Mesendoderm (in vitro differentiated cells): Measurements from ENCODE around the gene AFAP1L1.

Experiments
- DNase-seq: peaks from one replicate; pipeline ENCODE4 v3.0.0; 2013
- H2AK5ac ChIP-seq: 2 replicates; pipeline ENCODE4 v1.6.1; 2013; ENCODE audit warnings: low read length, inconsistent platforms
- H2BK120ac ChIP-seq: 2 replicates; pipeline ENCODE4 v1.6.1; 2013; ENCODE audit warnings: low read depth, mild to moderate bottlenecking, low read length, moderate library complexity, mixed read lengths
- H2BK15ac ChIP-seq: replicated peaks from 2 replicates; pipeline ENCODE4 v1.6.1; 2013; ENCODE audit warnings: low read depth, mild to moderate bottlenecking, moderate library complexity
- H2BK5ac ChIP-seq: 2 replicates; pipeline ENCODE4 v1.6.1; 2013; ENCODE audit warnings: low read length, inconsistent platforms
- H3K18ac ChIP-seq: 2 replicates; pipeline ENCODE4 v1.6.1; 2013; ENCODE audit warnings: mild to moderate bottlenecking, low read length, mixed read lengths
- H3K23ac ChIP-seq: one replicate; pipeline ENCODE4 v1.6.1; 2013; ENCODE audit warnings: low read length
- H3K27ac ChIP-seq: 2 replicates; pipeline ENCODE4 v1.5.1; 2013; ENCODE audit warnings: low read depth, mild to moderate bottlenecking, inconsistent platforms, low read length, moderate library complexity
- H3K27me3 ChIP-seq: 2 replicates; pipeline ENCODE4 v1.6.1; 2013; ENCODE audit warnings: low read length, control low read depth, mild to moderate bottlenecking, inconsistent platforms; ENCODE audit not compliant: insufficient read depth, poor library complexity
- H3K36me3 ChIP-seq: 2 replicates; pipeline ENCODE4 v1.6.1; 2013; ENCODE audit warnings: low read length, inconsistent platforms; ENCODE audit not compliant: control insufficient read depth, insufficient read depth
- H3K4ac ChIP-seq: one replicate; pipeline ENCODE4 v1.6.1; 2013; ENCODE audit warnings: low read depth, mild to moderate bottlenecking, low read length, moderate library complexity
- H3K4me1 ChIP-seq: 2 replicates; pipeline ENCODE4 v1.6.1; 2013; ENCODE audit warnings: low read depth, low read length, inconsistent platforms; ENCODE audit not compliant: control insufficient read depth
- H3K4me2 ChIP-seq: 2 replicates; pipeline ENCODE4 v1.6.1; 2013; ENCODE audit warnings: low read length
- H3K4me3 ChIP-seq: 2 replicates; pipeline ENCODE4 v1.5.1; 2013; ENCODE audit warnings: mild to moderate bottlenecking, low read length
- H3K56ac ChIP-seq: one replicate; pipeline ENCODE4 v1.6.1; 2013; ENCODE audit warnings: low read length
- H3K79me1 ChIP-seq: 2 replicates; pipeline ENCODE4 v1.6.1; 2013; ENCODE audit warnings: low read length, inconsistent platforms
- H3K79me2 ChIP-seq: 2 replicates; pipeline ENCODE4 v1.6.1; 2013; ENCODE audit warnings: mild to moderate bottlenecking, low read length; ENCODE audit not compliant: control insufficient read depth, insufficient read depth
- H3K9ac ChIP-seq: 2 replicates; pipeline ENCODE4 v1.6.1; 2013; ENCODE audit warnings: low read length, inconsistent platforms
- H4K5ac ChIP-seq: one replicate; pipeline ENCODE4 v1.6.1; 2013; ENCODE audit warnings: low read length
- H4K8ac ChIP-seq: one replicate; pipeline ENCODE4 v1.6.1; 2013; ENCODE audit warnings: low read depth, mild to moderate bottlenecking, control low read depth, low read length, moderate library complexity
- WGBS: extraction: QIAGEN DNeasy Blood & Tissue Kit; methylation state at CpG from one replicate; pipeline ENCODE4 v1.1.7; 2013; ENCODE audit warnings: low lambda C conversion rate, missing lambda C conversion rate; ENCODE audit not compliant: insufficient coverage; ENCODE audit errors: extremely low coverage; 5-methylcytosine and 5-hydroxymethylcytosine counted together

The AFAP1L1 gene

GRCh38 chr5:149382517-149383220, 111.0 kb downstream of the AFAP1L1 start:
- no CpG with 5 or more reads among the region's 12 CpGs for WGBS

GRCh38 chr5:149383399-149383798, 111.7 kb downstream of the AFAP1L1 start:
- Histone ChIP-seq H3K27ac (no peak overlapping the region), H3K18ac (no peak overlapping the region), H3K36me3 (no peaks in the 10 kb centered on the region), H2BK15ac (no peak overlapping the region), H3K56ac (no peak overlapping the region), H3K79me2 (no peaks in the 10 kb centered on the region), H2AK5ac (no peak overlapping the region), H3K4me1 (peaks cover 6% of the 10 kb centered on the region), H2BK5ac (no peak overlapping the region), H3K4me3 (no peak overlapping the region), H4K8ac (no peak overlapping the region), H3K23ac (no peak overlapping the region), H3K27me3 (no peaks in the 10 kb centered on the region), H3K9ac (no peak overlapping the region), H3K79me1 (no peaks in the 10 kb centered on the region), H2BK120ac (no peak overlapping the region), H3K4ac (no peak overlapping the region), H4K5ac (no peak overlapping the region), H3K4me2 (no peak overlapping the region)
- no CpG with 5 or more reads among the region's 9 CpGs for WGBS
- no peak for DNase-seq

More at GRCh38 chr5:149382517-149383220, 111.0 kb downstream of the AFAP1L1 start:
- H3K79me2 ChIP-seq = no peaks in the 10 kb centered on the region
- H3K4ac ChIP-seq = no peak overlapping the region
- H4K8ac ChIP-seq = no peak overlapping the region
- H3K4me2 ChIP-seq = no peak overlapping the region
- DNase-seq = no peak
- H2BK15ac ChIP-seq = no peak overlapping the region
- H3K27me3 ChIP-seq = no peaks in the 10 kb centered on the region
- H3K4me1 ChIP-seq = peaks cover 6% of the 10 kb centered on the region
- no peak overlapping the region for H2AK5ac ChIP-seq
- no peak overlapping the region for H3K9ac ChIP-seq
- no peak overlapping the region for H2BK120ac ChIP-seq
- H3K4me3 ChIP-seq = no peak overlapping the region
- no peaks in the 10 kb centered on the region for H3K79me1 ChIP-seq
- H4K5ac ChIP-seq = no peak overlapping the region
- H3K56ac ChIP-seq = no peak overlapping the region
- H2BK5ac ChIP-seq = no peak overlapping the region
- H3K23ac ChIP-seq = no peak overlapping the region
- H3K27ac ChIP-seq = no peak overlapping the region
- H3K36me3 ChIP-seq = no peaks in the 10 kb centered on the region
- H3K18ac ChIP-seq = no peak overlapping the region

- no CpG with 5 or more reads among the region's 5 CpGs for WGBS
- H3K56ac ChIP-seq = peak overlapping the region; percentile 51
- H3K79me2 ChIP-seq = no peaks in the 10 kb centered on the region
Measured at GRCh38 chr5:149386166-149386565, 114.5 kb downstream of the AFAP1L1 start.

GRCh38 chr5:149387081-149387631, 115.5 kb downstream of the AFAP1L1 start:
- Histone ChIP-seq H3K4me1 (peaks cover 6% of the 10 kb centered on the region), H3K79me2 (no peaks in the 10 kb centered on the region), H3K4me2 (no peak overlapping the region), H3K27ac (no peak overlapping the region), H3K36me3 (no peaks in the 10 kb centered on the region), H3K27me3 (no peaks in the 10 kb centered on the region), H3K4me3 (no peak overlapping the region), H3K18ac (no peak overlapping the region), H3K4ac (no peak overlapping the region), H4K8ac (no peak overlapping the region), H2AK5ac (no peak overlapping the region), H4K5ac (no peak overlapping the region), H3K56ac (no peak overlapping the region), H3K9ac (no peak overlapping the region), H2BK15ac (no peak overlapping the region), H2BK120ac (no peak overlapping the region), H3K79me1 (no peaks in the 10 kb centered on the region), H2BK5ac (no peak overlapping the region), H3K23ac (no peak overlapping the region)
- no CpG with 5 or more reads among the region's 9 CpGs for WGBS
- no peak for DNase-seq

More at GRCh38 chr5:149386166-149386565, 114.5 kb downstream of the AFAP1L1 start:
- H3K27ac ChIP-seq = no peak overlapping the region
- H3K23ac ChIP-seq = no peak overlapping the region
- H2AK5ac ChIP-seq = no peak overlapping the region
- no peak overlapping the region for H4K5ac ChIP-seq
- no peaks in the 10 kb centered on the region for H3K79me1 ChIP-seq
- DNase-seq = peak; percentile 60
- H3K4me2 ChIP-seq = no peak overlapping the region
- H3K4ac ChIP-seq = no peak overlapping the region
- no peak overlapping the region for H4K8ac ChIP-seq
- no peak overlapping the region for H3K4me3 ChIP-seq
- H3K27me3 ChIP-seq = no peaks in the 10 kb centered on the region
- H3K4me1 ChIP-seq = peaks cover 6% of the 10 kb centered on the region
- H2BK120ac ChIP-seq = no peak overlapping the region
- no peaks in the 10 kb centered on the region for H3K36me3 ChIP-seq
- H3K9ac ChIP-seq = no peak overlapping the region
- no peak overlapping the region for H3K18ac ChIP-seq
- H2BK5ac ChIP-seq = no peak overlapping the region
- H2BK15ac ChIP-seq = no peak overlapping the region

- H3K79me1 ChIP-seq = no peaks in the 10 kb centered on the region
- H2AK5ac ChIP-seq = no peak overlapping the region
- H3K27ac ChIP-seq = no peak overlapping the region
- no peak overlapping the region for H3K23ac ChIP-seq
- H3K4me1 ChIP-seq = peaks cover 6% of the 10 kb centered on the region
- H4K5ac ChIP-seq = no peak overlapping the region
- H3K36me3 ChIP-seq = no peaks in the 10 kb centered on the region
- H2BK5ac ChIP-seq = no peak overlapping the region
- DNase-seq = no peak
- H3K79me2 ChIP-seq = no peaks in the 10 kb centered on the region
- no peak overlapping the region for H3K4me2 ChIP-seq
- H3K4me3 ChIP-seq = no peak overlapping the region
- H3K27me3 ChIP-seq = no peaks in the 10 kb centered on the region
- no peak overlapping the region for H2BK15ac ChIP-seq
- no peak overlapping the region for H3K4ac ChIP-seq
- no peak overlapping the region for H2BK120ac ChIP-seq
- H3K56ac ChIP-seq = no peak overlapping the region
- WGBS = no CpG with 5 or more reads among the region's 1 CpG
- H3K9ac ChIP-seq = no peak overlapping the region
- H3K18ac ChIP-seq = no peak overlapping the region
- no peak overlapping the region for H4K8ac ChIP-seq
Measured at GRCh38 chr5:149387982-149388381, 116.3 kb downstream of the AFAP1L1 start.
